SK-MEL-5 (cell line): Measurements from ENCODE around the gene NUP205. TPM values are rescaled to one million over a fixed set of nuclear protein-coding genes. Genes with fewer than 3 reads are reported as not detected.
"Not testable (repeated sequence)": the region's sequence is repeated elsewhere in the genome, so short reads cannot be mapped to it uniquely, and the experiment has no call there.

Experiments
- DNase-seq: peaks from one replicate; pipeline ENCODE4 v3.0.0-alpha.2; 2016; ENCODE audit warnings: low read depth, low spot score
- in situ Hi-C: cut with HindIII; loops from 2 replicates; pipeline ENCODE4 v1.10.0; 2016; ENCODE audit warnings: low sequenced_read_pairs, high pct_unique_total_duplicates, low pct_unique_long_range_greater_than_20kb
- total RNA-seq: library from RNA; depleted of rRNA; stranded (reverse); fragments of >200 nt; shearing (Covaris generic); gene quantifications from 2 replicates; pipeline ENCODE4 v1.2.3, GENCODE V29; 2014

Gene NUP205
- total RNA-seq, 1 experiment from 2014 or later = 121 TPM

GRCh38 chr7:135658564-135658963 is 100.8 kb downstream of the NUP205 start:
- in situ Hi-C loops = no loop called here
- no peak for DNase-seq

GRCh38 chr7:135659159-135659846 is 101.6 kb downstream of the NUP205 start:
- in situ Hi-C loops = no loop called here
- DNase-seq = no peak

GRCh38 chr7:135661311-135662122 is 103.8 kb downstream of the NUP205 start:
- in situ Hi-C loops = no loop called here
- DNase-seq = no peak

- in situ Hi-C loops = no loop called here
- no peak for DNase-seq
Observed at GRCh38 chr7:135662123-135662372, 104.3 kb downstream of the NUP205 start.

- in situ Hi-C loops = no loop called here
- peak; percentile 95 for DNase-seq
Observed at GRCh38 chr7:135662373-135663114, 104.8 kb downstream of the NUP205 start, which contains the start of gene STMP1. STMP1 (plus strand) TSS chr7:135662514.

GRCh38 chr7:135664046-135664589 is 106.4 kb downstream of the NUP205 start:
- in situ Hi-C loops = no loop called here
- no peak for DNase-seq

- DNase-seq = no peak
- in situ Hi-C loops = no loop called here
Observed at GRCh38 chr7:135665042-135665441, 107.3 kb downstream of the NUP205 start.

- in situ Hi-C loops = no loop called here
- no peak for DNase-seq
Observed at GRCh38 chr7:135666156-135666555, 108.4 kb downstream of the NUP205 start.

- in situ Hi-C loops = no loop called here
- DNase-seq = no peak
Observed at GRCh38 chr7:135666846-135667245, 109.1 kb downstream of the NUP205 start.

GRCh38 chr7:135667626-135668025 is 109.9 kb downstream of the NUP205 start:
- in situ Hi-C loops, DNase-seq: not testable (repeated sequence)

GRCh38 chr7:135668852-135669395 is 111.2 kb downstream of the NUP205 start:
- DNase-seq, in situ Hi-C loops: not testable (repeated sequence)

GRCh38 chr7:135669774-135670173 is 112.1 kb downstream of the NUP205 start:
- no peak for DNase-seq
- in situ Hi-C loops = no loop called here

- in situ Hi-C loops = no loop called here
- DNase-seq = peak; percentile 49
Observed at GRCh38 chr7:135670179-135670578, 112.5 kb downstream of the NUP205 start.

GRCh38 chr7:135672560-135673359 is 115.0 kb downstream of the NUP205 start:
- in situ Hi-C loops = no loop called here
- peak; percentile 87 for DNase-seq

- DNase-seq = no peak
- in situ Hi-C loops = no loop called here
Observed at GRCh38 chr7:135673360-135673706, 115.6 kb downstream of the NUP205 start.

GRCh38 chr7:135678612-135679575 is 121.2 kb downstream of the NUP205 start:
- no peak for DNase-seq
- in situ Hi-C loops = no loop called here
